Iris pigment epithelial cell (primary cell): ENCODE data around the gene EIF4E1B.

Experiments
- DNase-seq: peaks from one replicate; pipeline ENCODE4 v3.0.0-alpha.2; 2011; ENCODE audit warnings: low read depth

Gene EIF4E1B

DNA sequence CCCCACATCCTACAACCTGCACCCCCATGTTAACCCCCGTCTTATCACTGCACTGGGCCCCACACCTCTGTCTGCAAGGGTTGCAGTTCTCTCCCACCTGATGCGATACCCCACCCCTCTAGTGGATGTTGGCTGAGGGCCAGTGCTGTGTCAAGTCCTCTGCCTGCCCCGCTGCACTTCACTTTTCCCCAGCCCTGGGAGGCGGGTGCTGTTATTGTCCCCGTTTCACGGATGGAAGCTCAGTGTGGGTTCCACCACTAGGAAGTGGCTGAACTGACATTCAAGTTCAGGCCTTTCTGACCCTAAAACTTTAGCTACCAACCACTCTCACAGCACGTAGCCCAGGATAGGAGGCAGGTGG, 3.6 kb upstream of the EIF4E1B start:
- DNase-seq: no peak

DNA sequence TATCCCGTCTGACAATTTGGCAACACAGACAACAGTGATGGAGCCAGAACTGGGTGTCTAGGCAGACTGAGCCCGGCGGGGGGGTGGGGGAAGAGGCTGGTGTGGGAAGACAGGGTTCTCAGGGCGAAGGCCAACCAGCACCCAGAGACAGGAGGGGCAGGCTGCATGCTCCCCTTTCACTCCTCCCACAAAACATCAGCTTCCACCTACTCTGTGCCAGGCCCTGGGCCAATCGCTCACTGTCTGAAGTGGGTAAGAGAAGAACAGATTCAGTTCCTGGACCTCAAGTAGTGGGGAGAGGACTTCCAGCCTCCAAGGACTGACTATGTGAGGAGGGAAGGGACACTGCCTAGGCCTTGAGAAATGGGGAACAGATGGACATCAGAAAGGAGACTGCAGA, 2.9 kb upstream of the EIF4E1B start:
- DNase-seq: no peak

GRCh38 chr5:176628406-176629228, 1.9 kb upstream of the EIF4E1B start:
- no peak for DNase-seq

DNA sequence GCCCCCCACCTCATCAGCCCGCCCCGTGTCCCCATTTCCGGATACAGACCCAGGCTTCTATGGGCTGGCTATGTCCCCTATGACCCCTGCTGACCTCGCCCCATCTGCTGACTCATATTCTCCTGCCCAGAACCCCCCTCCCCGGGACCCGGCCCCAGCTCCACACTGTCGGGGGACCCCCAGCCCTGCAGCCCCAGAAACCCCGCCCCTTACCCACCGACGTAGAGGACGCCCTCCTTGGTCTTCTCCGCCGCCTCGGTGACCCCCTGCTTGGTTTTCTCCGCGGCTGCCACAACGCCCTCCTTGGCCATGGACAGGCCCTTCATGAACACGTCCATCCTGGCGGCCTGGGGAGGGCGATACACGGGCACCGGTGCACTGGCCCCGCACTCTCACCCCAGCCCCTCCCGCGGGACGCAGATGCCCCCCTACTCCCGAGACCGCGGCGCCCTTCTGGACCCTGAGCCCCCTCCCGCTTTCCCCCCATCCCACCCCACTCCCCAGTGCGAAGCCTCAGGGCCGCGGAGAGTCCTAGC, 1.1 kb upstream of the EIF4E1B start:
- no peak for DNase-seq

- DNase-seq: no peak
Measured at GRCh38 chr5:176630681-176631222, 277 bp downstream of the EIF4E1B start.

GRCh38 chr5:176631383-176632200, 1.1 kb downstream of the EIF4E1B start:
- DNase-seq: no peak

- no peak for DNase-seq
Measured at GRCh38 chr5:176632745-176633144, 2.3 kb downstream of the EIF4E1B start.

- no peak for DNase-seq
Measured at GRCh38 chr5:176633598-176633997, 3.1 kb downstream of the EIF4E1B start.

DNA sequence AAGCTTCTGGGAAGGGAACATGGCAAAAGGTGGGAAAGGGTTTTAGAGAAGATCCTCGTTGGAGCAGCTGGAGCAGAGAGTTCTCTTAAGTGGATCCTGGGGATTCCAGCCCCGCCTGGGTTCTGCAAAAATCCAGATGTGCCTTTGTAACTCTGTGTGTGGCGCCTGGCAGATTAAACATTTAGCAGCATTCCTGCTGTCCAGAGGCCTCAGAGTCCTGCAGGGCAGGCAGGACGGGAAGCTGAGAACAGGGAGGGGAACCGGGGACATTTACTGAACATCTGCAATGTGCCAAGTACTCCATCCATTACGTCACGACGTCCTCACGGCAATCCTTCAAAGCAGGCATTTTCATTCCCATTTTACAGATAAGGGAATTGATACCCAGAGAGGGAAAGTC, 6.0 kb downstream of the EIF4E1B start:
- no peak for DNase-seq

DNA sequence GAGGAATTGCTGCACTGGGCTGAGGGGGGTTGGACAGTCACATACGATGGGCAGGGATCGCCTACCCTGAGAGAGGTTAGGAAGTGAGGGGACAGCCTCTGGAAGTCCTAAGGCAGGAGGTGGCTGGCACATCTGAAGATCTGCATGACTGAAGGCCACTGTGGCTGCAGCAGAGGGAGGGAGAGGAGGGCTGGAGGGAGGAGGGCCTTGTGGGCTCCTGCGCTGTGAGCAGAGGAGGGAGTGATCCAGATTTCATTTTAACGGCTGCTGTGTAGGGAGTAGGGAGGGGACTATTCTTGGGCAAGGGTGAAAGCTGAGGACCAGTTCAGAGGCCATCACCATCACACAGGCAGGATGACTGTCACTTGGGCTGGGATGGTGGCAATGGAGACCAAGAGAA, 7.1 kb downstream of the EIF4E1B start:
- DNase-seq: no peak

GRCh38 chr5:176638437-176638836, 8.0 kb downstream of the EIF4E1B start:
- no peak for DNase-seq

GRCh38 chr5:176639208-176639607, 8.7 kb downstream of the EIF4E1B start:
- DNase-seq: no peak

GRCh38 chr5:176639981-176640380, 9.5 kb downstream of the EIF4E1B start:
- no peak for DNase-seq

DNA sequence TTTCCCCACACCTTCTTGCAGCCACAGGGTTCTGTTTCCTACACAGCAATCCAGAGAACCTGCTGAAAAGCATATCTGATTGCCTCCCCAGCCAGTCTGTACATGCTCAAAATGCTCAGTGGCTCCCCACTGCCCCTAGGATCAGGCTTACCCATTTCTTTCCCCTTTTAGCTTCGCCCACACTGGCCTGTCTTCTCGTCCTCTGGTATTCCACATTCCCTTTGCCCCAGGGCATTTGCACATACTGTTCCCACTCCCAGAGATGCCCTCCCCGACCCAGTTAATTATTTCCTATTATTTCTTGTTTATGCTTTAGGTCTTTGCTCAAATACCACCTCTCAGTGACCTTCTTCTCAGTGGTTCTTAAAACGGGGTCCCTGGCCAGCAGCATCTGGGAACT, 10.1 kb downstream of the EIF4E1B start:
- no peak for DNase-seq

- no peak for DNase-seq
Measured at GRCh38 chr5:176642675-176643490, 12.4 kb downstream of the EIF4E1B start.

- no peak for DNase-seq
Measured at GRCh38 chr5:176643491-176644219, 13.2 kb downstream of the EIF4E1B start.

DNA sequence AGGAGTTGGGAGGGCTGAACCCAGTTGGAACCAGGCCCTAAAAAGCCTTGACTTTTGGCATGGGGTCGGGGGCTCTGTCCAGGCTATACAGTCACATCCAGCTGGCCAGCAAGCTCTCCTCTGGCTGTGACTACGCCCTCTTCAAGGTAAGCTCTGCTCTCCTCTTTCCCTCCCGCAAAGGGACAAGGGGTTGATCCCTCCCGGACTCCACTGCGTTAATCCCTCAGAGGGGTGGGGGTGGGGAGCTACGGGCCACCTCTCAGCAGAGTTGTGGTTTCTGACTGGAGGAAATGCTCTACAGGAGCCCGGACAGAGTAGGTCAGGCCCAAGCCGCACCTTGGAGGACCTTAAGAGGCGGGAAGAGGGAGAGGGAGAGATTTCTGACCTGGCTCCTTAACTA, 13.8 kb downstream of the EIF4E1B start:
- no peak for DNase-seq

DNA sequence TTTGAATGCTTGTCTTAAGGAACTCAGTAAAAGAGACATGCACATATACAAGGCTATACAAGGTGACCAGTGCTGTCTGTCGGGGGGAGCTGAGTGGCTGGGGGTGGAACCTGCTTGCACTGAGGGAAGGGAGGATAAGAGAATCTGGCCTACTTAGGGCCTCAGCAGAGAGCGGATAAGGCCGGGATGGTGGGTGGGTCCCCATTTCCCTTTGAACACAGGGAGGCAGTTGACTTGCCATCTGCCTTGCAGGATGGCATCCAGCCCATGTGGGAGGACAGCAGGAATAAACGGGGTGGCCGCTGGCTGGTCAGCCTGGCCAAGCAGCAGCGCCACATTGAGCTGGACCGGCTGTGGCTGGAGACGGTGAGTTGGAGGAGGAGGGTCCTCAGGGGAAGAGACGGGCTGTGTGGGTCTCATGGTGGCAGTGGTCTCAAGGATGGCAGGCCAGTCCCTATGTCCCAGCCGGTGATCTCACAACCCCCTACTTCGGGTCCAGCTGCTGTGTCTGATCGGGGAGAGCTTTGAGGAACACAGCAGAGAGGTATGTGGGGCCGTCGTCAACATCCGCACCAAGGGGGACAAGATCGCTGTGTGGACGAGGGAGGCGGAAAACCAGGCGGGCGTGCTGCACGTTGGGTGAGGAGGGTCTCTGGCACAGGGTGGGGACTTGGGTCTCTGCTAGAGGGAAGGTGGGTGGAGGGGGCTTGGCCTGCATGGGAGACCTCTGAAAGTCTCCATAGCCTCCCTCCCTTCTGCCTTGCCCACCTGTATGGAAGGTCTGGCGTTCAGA, 14.6 kb downstream of the EIF4E1B start:
- no peak for DNase-seq

- no peak for DNase-seq
Measured at GRCh38 chr5:176646049-176646706, 15.7 kb downstream of the EIF4E1B start.

- no peak for DNase-seq
Measured at GRCh38 chr5:176646707-176647029, 16.2 kb downstream of the EIF4E1B start.
